SH-SY5Y (cell line): Measurements from ENCODE around the gene LTK.

Experiments
- GATA2 ChIP-seq: IDR thresholded peaks from 2 replicates; pipeline ENCODE4 v1.6.1; 2011; ENCODE audit warnings: mild to moderate bottlenecking, low read depth, low read length
- GATA3 ChIP-seq: IDR thresholded peaks from 2 replicates; pipeline ENCODE4 v1.6.1; 2011; ENCODE audit warnings: low read depth, mild to moderate bottlenecking, low read length, moderate library complexity

DNA sequence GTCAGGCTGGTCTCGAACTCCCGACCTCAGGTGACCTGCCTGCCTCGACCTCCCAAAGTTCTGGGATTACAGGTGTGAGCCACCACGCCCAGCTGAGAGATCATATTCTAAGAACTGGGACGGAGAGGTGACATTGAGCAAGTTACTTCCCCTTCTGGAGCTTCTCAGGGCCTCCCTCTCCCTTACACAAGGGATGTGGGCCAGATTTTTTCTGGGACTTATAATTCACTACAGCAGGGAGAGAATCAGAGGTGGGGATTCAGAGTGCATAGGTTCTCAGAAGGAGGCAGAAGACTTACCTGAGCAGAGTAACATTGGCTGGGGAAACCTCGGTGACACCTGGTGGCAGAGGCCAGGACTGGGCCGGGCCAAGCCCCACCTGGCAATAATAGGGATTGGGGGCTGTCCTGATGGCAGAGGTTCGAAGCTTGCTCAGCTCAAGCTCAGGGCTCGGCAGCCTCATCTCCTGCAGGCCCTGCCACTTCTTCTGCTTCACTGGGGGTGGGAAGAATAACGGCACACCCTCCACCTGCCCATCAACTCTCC is 6.8 kb downstream of the LTK start:
- TF ChIP-seq GATA3, result no peak
- TF ChIP-seq GATA2, result no peak
